Measurements from ENCODE around the gene TXN. TPM values are rescaled to one million over a fixed set of nuclear protein-coding genes. Genes with fewer than 3 reads are reported as not detected.
"Not testable (repeated sequence)": the region's sequence is repeated elsewhere in the genome, so short reads cannot be mapped to it uniquely, and the experiment has no call there.

Gene TXN
- total RNA-seq, 2 experiments from 2014 or later = 554 to 573 TPM

DNA sequence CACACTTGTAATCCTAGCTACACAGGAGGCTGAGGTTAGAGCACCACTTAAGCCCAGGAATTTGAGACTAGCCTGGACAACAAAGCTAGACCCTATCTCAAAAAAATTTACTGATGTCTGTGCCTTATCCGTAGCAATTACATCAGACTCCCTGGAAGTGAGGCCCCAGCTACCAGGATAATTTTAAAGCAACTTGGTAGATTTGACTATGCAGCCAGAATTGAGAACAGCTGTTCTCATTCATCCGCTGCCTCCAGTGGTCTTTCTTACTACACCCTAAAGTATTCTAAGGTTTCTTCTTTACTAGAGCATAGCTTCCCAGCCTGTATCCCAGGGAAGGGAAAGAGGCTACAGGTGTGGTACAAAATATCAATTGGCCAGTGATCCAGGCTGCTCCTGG lies 28.0 kb downstream of the TXN start:
- H3K4me1 Mint-ChIP-seq (ENCODE audit: low read depth) = no peaks in the 10 kb centered on the region

DNA sequence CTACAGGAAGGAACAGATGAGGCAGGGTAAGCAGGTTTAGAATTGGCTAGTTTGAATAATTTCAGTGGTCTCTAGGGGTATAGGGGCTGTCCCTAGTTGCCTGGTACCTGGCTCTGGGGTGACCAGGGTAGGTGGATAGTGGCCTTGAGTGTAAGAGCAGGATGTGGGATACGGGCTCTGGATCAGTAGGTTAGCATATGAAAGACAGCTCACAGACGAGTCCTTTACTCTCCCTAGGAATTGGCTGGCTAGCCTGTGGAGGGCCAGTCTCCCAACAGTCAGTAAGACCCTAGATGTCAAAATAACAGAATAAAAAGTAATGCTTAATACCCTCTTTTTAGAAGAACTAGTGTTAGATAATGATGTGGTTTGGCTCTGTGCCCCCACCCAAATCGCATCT lies 31.7 kb downstream of the TXN start:
- POLR2A ChIA-PET = no interaction called here
- Mint-ChIP-seq H3K4me3 (no peak overlapping the region), H3K9me3 (no peaks in the 10 kb centered on the region), H3K27ac (no peak overlapping the region), H3K27me3 (no peaks in the 10 kb centered on the region), H3K4me1 (ENCODE audit: low read depth) (no peaks in the 10 kb centered on the region), H3K36me3 (no peaks in the 10 kb centered on the region)
- intact Hi-C loops (cut with micrococcal nuclease) = no loop called here
- CTCF ChIA-PET = no interaction called here
- DNase-seq = no peak

More for the DNA sequence above, 28.0 kb downstream of the TXN start:
- no peak for DNase-seq
- ChIA-PET CTCF (interaction anchor here (1.4 kb wide), 1 partner anchor 11 kb away, joined by 8 read pairs; no protein-coding TSS in a partner anchor), POLR2A (no interaction called here)
- Mint-ChIP-seq H3K36me3 (no peaks in the 10 kb centered on the region), H3K27ac (no peak overlapping the region), H3K27me3 (peaks cover 2% of the 10 kb centered on the region), H3K4me3 (no peak overlapping the region), H3K9me3 (no peaks in the 10 kb centered on the region)
- intact Hi-C loops (cut with micrococcal nuclease) = no loop called here

DNA sequence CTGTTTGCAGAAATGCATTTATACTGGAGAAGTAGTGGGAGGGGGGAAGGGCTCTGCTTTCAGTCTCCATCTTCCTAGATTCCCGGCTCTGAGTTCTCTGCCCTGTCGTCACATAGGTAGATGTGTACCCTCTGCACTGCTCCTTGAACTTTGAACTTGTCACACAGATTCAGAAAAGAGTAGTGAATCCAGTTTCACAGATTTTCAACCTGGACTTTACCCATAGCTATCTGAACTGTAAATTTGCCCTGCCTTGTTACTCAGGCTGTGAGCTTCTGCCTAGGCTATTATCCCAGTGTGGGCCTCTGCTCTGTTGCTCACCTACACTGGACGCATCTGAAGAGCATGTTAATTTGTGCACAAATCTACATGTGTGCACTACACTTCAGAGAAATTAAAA lies 35.5 kb downstream of the TXN start:
- Mint-ChIP-seq H3K4me3 (no peak overlapping the region), H3K27ac (no peak overlapping the region), H3K36me3 (no peaks in the 10 kb centered on the region), H3K27me3 (peaks cover 2% of the 10 kb centered on the region), H3K9me3 (no peaks in the 10 kb centered on the region), H3K4me1 (ENCODE audit: low read depth) (no peaks in the 10 kb centered on the region)
- intact Hi-C loops (cut with micrococcal nuclease) = no loop called here
- ChIA-PET POLR2A (no interaction called here), CTCF (interaction anchor here (1.5 to 2.3 kb wide), 2 partner anchors 37 to 647 kb away, joined by 6 to 12 read pairs; no protein-coding TSS in a partner anchor)
- DNase-seq = no peak

DNA sequence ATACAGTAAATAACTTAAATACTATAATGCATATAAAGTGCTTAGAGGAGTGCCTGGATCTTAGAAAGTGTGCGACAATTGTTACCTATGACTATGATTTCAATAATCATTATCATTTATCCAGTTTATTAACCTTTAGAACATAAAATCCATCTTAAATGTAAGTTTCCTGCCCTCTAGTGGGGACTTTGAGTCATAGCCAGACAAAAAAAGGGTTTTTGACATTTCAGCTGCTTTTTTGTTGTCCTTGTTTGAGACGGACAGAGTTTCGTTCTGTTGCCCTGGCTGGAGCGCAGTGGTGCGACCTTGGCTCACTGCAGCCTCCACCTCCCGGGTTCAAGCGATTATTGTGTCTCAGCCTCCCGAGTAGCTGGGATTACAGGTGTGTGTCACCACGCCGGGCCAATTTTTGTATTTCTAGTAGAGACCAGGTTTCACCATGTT lies 38.6 kb downstream of the TXN start:
- POLR2A ChIA-PET = no interaction called here
- H3K36me3 Mint-ChIP-seq = no peaks in the 10 kb centered on the region
- no peak overlapping the region for H3K4me3 Mint-ChIP-seq
- intact Hi-C loops (cut with micrococcal nuclease) = loop anchor here (1.0 to 5.0 kb wide), 3 partner anchors 35 to 645 kb away; no protein-coding TSS in a partner anchor
- no peaks in the 10 kb centered on the region for H3K4me1 Mint-ChIP-seq (ENCODE audit: low read depth)
- CTCF ChIA-PET = interaction anchor here (0.6 to 2.5 kb wide), 23 partner anchors 8 to 1033 kb away, joined by 3 to 31 read pairs (median 4); no protein-coding TSS in a partner anchor
- H3K27ac Mint-ChIP-seq = no peak overlapping the region
- H3K9me3 Mint-ChIP-seq = no peaks in the 10 kb centered on the region
- DNase-seq = no peak
- H3K27me3 Mint-ChIP-seq = peaks cover 2% of the 10 kb centered on the region

DNA sequence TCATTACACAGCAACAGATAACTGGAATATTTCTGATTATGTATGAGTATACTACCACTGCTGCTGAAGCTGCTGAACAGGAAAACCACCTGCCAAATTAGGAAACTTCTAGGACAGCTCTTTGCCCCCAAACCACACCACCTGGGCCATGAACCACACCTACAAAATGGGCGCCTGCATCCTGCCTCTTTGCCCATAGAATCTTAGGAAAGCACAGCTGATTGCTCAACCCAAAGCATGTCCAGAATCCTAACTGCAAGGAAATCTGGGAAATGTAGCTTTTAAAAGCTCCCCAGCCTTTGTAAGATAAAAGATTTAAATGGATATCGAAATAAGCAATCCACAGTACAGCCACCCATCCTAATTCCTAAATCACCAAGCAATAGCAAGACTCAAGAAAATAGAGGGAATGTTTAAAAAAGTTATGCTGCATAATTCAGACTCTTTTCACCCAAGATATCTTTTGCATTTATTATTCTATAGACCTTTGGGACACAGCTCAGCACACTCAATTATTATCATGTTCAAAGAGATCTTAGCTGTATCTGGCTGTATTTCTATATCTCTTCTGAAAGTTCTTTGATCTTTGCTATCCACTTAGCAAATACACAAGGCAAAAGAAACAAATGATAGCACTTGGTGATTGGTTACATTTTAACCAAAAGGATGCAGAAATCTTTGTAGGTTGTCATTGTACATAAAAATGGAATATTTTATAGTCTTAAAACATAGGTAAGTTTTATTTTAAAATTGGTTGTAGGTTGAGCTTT lies 41.5 kb downstream of the TXN start:
- H3K27me3 Mint-ChIP-seq = peaks cover 3% of the 10 kb centered on the region
- no peaks in the 10 kb centered on the region for H3K4me1 Mint-ChIP-seq (ENCODE audit: low read depth)
- H3K9me3 Mint-ChIP-seq = no peaks in the 10 kb centered on the region
- CTCF ChIA-PET = interaction anchor here (0.8 to 1.9 kb wide), 6 partner anchors 30 to 395 kb away, joined by 3 to 5 read pairs (median 4); no protein-coding TSS in a partner anchor
- intact Hi-C loops (cut with micrococcal nuclease) = loop anchor here (5.0 kb wide), 1 partner anchor 642 kb away; no protein-coding TSS in a partner anchor
- POLR2A ChIA-PET = no interaction called here
- DNase-seq = no peak
- no peak overlapping the region for H3K4me3 Mint-ChIP-seq
- H3K36me3 Mint-ChIP-seq = no peaks in the 10 kb centered on the region
- no peak overlapping the region for H3K27ac Mint-ChIP-seq

DNA sequence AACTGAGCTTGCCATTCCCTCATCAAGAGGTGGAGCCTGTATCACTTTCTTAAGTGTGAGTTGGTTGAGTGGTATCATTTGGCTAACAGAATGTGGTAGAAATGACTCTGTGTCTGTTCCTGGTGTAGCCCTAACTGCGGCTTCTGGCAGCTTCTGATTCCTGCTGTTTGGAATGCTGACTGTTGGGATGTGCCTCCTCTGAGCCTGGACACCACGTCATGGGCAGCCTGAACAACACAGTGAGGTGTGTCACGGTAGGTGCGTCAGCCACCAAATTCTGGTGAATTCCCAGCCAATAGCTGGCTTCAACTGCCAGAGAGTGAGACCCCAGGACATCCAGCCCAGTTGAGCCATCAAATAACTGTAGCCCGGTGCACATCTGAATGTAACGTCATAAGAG lies 42.2 kb downstream of the TXN start:
- ChIA-PET POLR2A (no interaction called here), CTCF (interaction anchor here (0.8 to 1.7 kb wide), 5 partner anchors 30 to 394 kb away, joined by 3 to 5 read pairs (median 4); no protein-coding TSS in a partner anchor)
- Mint-ChIP-seq H3K9me3 (no peaks in the 10 kb centered on the region), H3K27ac (no peak overlapping the region), H3K4me3 (no peak overlapping the region), H3K27me3 (peaks cover 3% of the 10 kb centered on the region), H3K36me3 (no peaks in the 10 kb centered on the region), H3K4me1 (ENCODE audit: low read depth) (no peaks in the 10 kb centered on the region)
- DNase-seq = no peak
- intact Hi-C loops (cut with micrococcal nuclease) = no loop called here

DNA sequence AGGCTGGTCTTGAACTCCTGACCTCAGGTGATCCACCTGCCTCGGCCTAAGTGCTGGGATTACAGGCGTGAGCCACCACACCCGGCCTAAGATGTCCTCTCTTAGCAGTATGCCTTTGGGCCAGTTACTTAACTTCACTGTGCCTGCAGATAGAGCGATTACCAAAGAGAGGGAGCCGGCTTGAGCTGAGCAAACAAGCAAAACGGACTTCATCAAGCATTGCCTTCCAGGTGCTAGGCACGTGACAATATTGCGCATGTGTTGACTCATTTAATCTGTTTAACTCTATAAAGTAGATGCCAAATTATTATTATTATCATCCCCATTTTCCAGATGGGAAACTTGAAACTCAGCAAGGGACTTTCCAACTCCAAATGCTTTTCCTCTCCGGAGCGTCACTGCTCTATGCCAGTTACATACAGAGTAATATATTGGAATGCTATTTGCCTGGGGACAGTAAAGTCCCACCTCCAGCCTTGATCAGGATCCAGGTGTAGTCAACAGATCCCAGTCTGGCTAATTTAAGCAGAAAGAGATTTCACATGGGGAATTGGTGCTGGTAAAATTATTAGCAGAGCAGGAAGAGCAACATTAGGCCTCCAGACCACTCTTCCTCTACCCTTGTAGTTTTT lies 42.8 kb downstream of the TXN start:
- intact Hi-C loops (cut with micrococcal nuclease) = no loop called here
- ChIA-PET CTCF (interaction anchor here (1.0 to 1.2 kb wide), 2 partner anchors 30 to 332 kb away, joined by 4 to 5 read pairs; no protein-coding TSS in a partner anchor), POLR2A (no interaction called here)
- no peak overlapping the region for H3K27ac Mint-ChIP-seq
- no peak overlapping the region for H3K4me3 Mint-ChIP-seq
- H3K27me3 Mint-ChIP-seq = peaks cover 4% of the 10 kb centered on the region
- H3K4me1 Mint-ChIP-seq (ENCODE audit: low read depth) = no peaks in the 10 kb centered on the region
- no peak for DNase-seq
- no peaks in the 10 kb centered on the region for H3K36me3 Mint-ChIP-seq
- H3K9me3 Mint-ChIP-seq = no peaks in the 10 kb centered on the region

DNA sequence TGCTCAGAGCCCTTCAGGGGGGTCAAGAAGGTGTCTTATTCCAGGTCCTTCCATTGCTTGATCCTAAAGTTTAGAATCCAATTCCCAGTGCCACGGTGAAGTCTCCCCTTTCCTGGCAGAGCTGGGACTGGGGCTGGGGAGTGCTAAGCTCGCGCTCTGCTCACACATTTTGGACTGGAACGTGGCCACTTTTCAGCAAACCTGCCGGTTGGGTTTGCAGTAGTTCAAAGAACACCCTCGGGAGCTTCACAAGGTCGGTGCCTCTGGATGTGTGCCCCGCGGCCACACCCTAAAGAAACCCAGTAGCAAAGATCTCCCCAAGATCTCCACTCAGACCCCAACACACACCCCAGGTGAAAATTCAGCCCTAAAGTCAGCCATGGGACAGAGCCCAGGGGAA lies 48.3 kb downstream of the TXN start, which contains the start of gene C9orf152:
Gene C9orf152 (minus strand): TSS at position 129 of the 400 bp plus-strand sequence. CDS start 580 bp downstream, outside the sequence.
- intact Hi-C loops (cut with micrococcal nuclease) = no loop called here
- H3K4me3 Mint-ChIP-seq = no peak within 1 kb of the TSS
- DNase-seq = no peak
- H3K4me1 Mint-ChIP-seq (ENCODE audit: low read depth) = no peaks in the 10 kb centered on the region
- ChIA-PET POLR2A (no interaction called here), CTCF (no interaction called here)
- no peaks in the 10 kb centered on the region for H3K9me3 Mint-ChIP-seq
- H3K27ac Mint-ChIP-seq = no peak within 1 kb of the TSS
- H3K36me3 Mint-ChIP-seq = no peaks in the 10 kb centered on the region
- H3K27me3 Mint-ChIP-seq = peaks cover 11% of the 10 kb centered on the region

DNA sequence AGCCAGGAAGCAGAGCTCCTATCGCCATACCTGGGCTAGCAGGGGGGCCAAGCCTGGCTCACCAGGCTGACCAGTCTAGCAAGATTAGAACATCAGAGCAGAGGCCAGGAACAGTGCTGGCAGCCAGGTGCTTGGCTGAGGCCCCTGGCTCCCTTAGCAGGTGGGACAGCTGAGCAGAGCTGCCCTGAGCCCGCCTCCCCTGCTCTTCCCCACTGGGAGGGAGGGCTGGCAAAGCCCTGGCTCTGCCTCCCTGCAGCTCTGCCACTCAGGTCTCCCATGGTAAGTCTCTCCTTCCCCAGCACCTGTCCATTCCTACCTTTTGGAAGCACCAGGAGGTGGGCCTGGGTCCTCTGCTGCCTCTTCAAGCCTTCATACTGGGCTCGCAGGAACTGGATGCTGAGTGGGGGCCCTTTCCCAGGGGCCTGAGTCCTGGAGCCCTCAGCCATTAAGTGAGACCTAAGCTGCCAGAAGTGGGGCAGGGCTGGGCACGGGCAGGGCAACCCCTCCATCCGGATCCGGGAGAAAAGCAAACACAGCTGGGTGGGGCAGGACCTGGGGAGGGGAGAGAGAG lies 49.2 kb downstream of the TXN start:
- ChIA-PET POLR2A (no interaction called here), CTCF (interaction anchor here (0.7 kb wide), 1 partner anchor 24 kb away, joined by 3 read pairs; no protein-coding TSS in a partner anchor)
- H3K36me3 Mint-ChIP-seq = no peaks in the 10 kb centered on the region
- no peaks in the 10 kb centered on the region for H3K9me3 Mint-ChIP-seq
- no peak overlapping the region for H3K27ac Mint-ChIP-seq
- no peaks in the 10 kb centered on the region for H3K4me1 Mint-ChIP-seq (ENCODE audit: low read depth)
- H3K27me3 Mint-ChIP-seq = peaks cover 11% of the 10 kb centered on the region
- intact Hi-C loops (cut with micrococcal nuclease) = no loop called here
- DNase-seq = no peak
- no peak overlapping the region for H3K4me3 Mint-ChIP-seq

DNA sequence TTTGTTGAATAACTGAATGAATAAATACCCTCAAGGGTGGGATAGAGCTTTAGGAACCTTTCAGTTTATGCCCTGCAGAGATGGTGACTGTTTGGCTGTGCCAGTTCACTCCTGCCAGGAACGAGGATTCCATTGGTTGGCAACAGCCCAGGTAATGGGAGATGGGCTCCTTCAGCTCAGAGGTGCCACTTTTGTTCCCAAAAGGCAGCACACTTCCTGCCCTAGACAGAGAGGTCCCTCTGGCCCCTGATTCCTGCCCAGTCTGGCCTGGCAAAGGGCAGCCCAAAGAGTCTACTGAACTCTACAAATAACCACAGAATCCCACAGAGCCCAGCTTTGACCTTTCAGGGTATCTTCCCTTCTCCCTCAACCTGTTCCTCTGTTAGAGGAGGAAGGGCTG lies 49.9 kb downstream of the TXN start:
- Mint-ChIP-seq H3K4me3 (no peak overlapping the region), H3K27me3 (peaks cover 12% of the 10 kb centered on the region), H3K9me3 (no peaks in the 10 kb centered on the region), H3K27ac (no peak overlapping the region), H3K36me3 (no peaks in the 10 kb centered on the region), H3K4me1 (ENCODE audit: low read depth) (no peaks in the 10 kb centered on the region)
- intact Hi-C loops (cut with micrococcal nuclease) = no loop called here
- ChIA-PET POLR2A (no interaction called here), CTCF (no interaction called here)
- DNase-seq = no peak

DNA sequence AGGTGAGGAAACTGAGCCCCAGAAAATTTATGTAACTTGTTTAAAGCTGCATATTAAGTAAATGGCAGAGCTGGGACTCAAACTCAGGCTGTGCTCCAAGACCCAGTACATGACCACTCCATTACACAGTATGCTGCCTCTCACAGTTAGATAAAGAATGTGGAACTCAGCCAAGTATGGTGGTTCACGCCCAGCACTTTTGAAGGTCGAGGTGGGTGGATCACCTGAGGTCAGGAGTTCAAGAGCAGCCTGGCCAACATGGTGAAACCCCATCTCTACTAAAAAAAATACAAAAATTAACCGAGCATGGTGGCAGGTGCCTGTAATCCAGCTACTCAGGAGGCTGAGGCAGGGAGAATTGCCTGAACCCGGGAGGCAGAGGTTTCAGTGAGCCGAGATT lies 50.7 kb downstream of the TXN start:
- intact Hi-C loops (cut with micrococcal nuclease); H3K27ac Mint-ChIP-seq; H3K4me1 Mint-ChIP-seq (ENCODE audit: low read depth); H3K36me3 Mint-ChIP-seq; DNase-seq; POLR2A ChIA-PET; H3K4me3 Mint-ChIP-seq; H3K9me3 Mint-ChIP-seq: not testable (repeated sequence)
- CTCF ChIA-PET = interaction anchor here (1.1 kb wide), 1 partner anchor 12 kb away, joined by 3 read pairs; no protein-coding TSS in a partner anchor
- peaks cover 10% of the 10 kb centered on the region for H3K27me3 Mint-ChIP-seq

DNA sequence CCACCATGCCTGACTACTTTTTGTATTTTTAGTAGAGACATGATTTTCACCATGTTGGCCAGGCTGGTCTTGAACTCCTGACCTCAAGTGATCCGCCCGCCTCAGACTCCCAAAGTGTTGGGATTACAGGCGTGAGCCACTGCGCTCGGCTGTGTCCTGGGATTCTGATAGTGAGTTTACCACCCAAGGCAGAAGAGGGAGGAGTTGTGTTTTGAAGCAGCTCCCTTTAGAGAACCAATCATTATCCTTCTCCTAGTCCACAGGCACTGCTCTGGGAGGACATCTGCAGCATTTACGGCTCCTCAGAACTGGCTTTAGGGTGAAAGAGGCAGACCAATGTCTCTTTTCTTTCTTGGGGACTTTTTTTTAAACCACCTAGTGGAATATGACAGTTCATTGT lies 54.1 kb downstream of the TXN start:
- no peaks in the 10 kb centered on the region for H3K4me1 Mint-ChIP-seq (ENCODE audit: low read depth)
- ChIA-PET CTCF (no interaction called here), POLR2A (no interaction called here)
- intact Hi-C loops (cut with micrococcal nuclease) = no loop called here
- no peaks in the 10 kb centered on the region for H3K9me3 Mint-ChIP-seq
- no peak for DNase-seq
- peaks cover 7% of the 10 kb centered on the region for H3K27me3 Mint-ChIP-seq
- H3K36me3 Mint-ChIP-seq = no peaks in the 10 kb centered on the region
- no peak overlapping the region for H3K27ac Mint-ChIP-seq
- no peak overlapping the region for H3K4me3 Mint-ChIP-seq
